DOHH2 (cell line): ENCODE data around the gene UBR3.
"Not testable (repeated sequence)": the region's sequence is repeated elsewhere in the genome, so short reads cannot be mapped to it uniquely, and the experiment has no call there.

Source experiments
- H3F3A ChIP-seq: fragments of 200-600 bp; sonication (generic), shearing (Covaris generic); 2 replicates; pipeline ENCODE4 v1.6.0; 2016; ENCODE audit warnings: antibody characterized with exemption, mild to moderate bottlenecking; ENCODE audit not compliant: control insufficient read depth, insufficient read depth
- H3K27ac ChIP-seq: fragments of 200-600 bp; sonication (generic); 2 replicates; pipeline ENCODE4 v1.5.1; 2014; ENCODE audit warnings: low read depth, mild to moderate bottlenecking, low read length, moderate library complexity
- H3K27me3 ChIP-seq: fragments of 200-600 bp; sonication (generic); 2 replicates; pipeline ENCODE4 v1.6.1; 2014; ENCODE audit warnings: mild to moderate bottlenecking, low read length, mixed read lengths; ENCODE audit not compliant: control insufficient read depth
- H3K36me3 ChIP-seq: fragments of 200-600 bp; sonication (generic); 2 replicates; pipeline ENCODE4 v1.6.1; 2014; ENCODE audit warnings: mild to moderate bottlenecking, low read length, moderate library complexity, mixed read lengths; ENCODE audit not compliant: control insufficient read depth
- H3K4me1 ChIP-seq: fragments of 200-600 bp; sonication (generic); 2 replicates; pipeline ENCODE4 v1.6.1; 2014; ENCODE audit warnings: mild to moderate bottlenecking, low read length, mixed read lengths; ENCODE audit not compliant: control insufficient read depth
- H3K4me2 ChIP-seq: fragments of 200-600 bp; sonication (generic); 2 replicates; pipeline ENCODE4 v1.6.0; 2014; ENCODE audit warnings: mild to moderate bottlenecking, low read length, moderate library complexity
- H3K4me3 ChIP-seq: fragments of 200-600 bp; sonication (generic); 2 replicates; pipeline ENCODE4 v1.5.1; 2014; ENCODE audit warnings: mild to moderate bottlenecking, low read length, mixed read lengths
- H3K79me2 ChIP-seq: fragments of 200-600 bp; sonication (generic); 2 replicates; pipeline ENCODE4 v1.6.1; 2014; ENCODE audit warnings: mild to moderate bottlenecking, low read length, mixed read lengths; ENCODE audit not compliant: control insufficient read depth
- H3K9me2 ChIP-seq: fragments of 200-600 bp; sonication (generic); replicated peaks from 2 replicates; pipeline ENCODE4 v1.6.1; 2014; ENCODE audit warnings: mild to moderate bottlenecking, low read length, mixed read lengths; ENCODE audit not compliant: control insufficient read depth
- H3K9me3 ChIP-seq: fragments of 200-600 bp; sonication (generic); 2 replicates; pipeline ENCODE4 v1.6.1; 2014; ENCODE audit warnings: antibody characterized with exemption, low read length, mixed read lengths; ENCODE audit not compliant: control insufficient read depth, insufficient read depth
- H4K20me1 ChIP-seq: fragments of 200-600 bp; sonication (generic); 2 replicates; pipeline ENCODE4 v1.6.0; 2014; ENCODE audit warnings: low read depth, mild to moderate bottlenecking, antibody characterized with exemption, low read length, moderate library complexity; ENCODE audit not compliant: control insufficient read depth, insufficient read depth
- EZH2phosphoT487 ChIP-seq: fragments of 200-600 bp; sonication (generic); IDR thresholded peaks from 2 replicates; pipeline ENCODE4 v1.6.1; 2017; ENCODE audit warnings: borderline replicate concordance, mild to moderate bottlenecking, antibody characterized with exemption, low read length, moderate library complexity, mixed read lengths
- TF ChIP-seq, protein P1 (sequence below): fragments of 200-600 bp; sonication (generic); IDR thresholded peaks from one replicate; pipeline ENCODE4 v1.5.1; 2014; ENCODE audit warnings: antibody characterized with exemption, mild to moderate bottlenecking, low read depth, low read length; ENCODE audit not compliant: poor library complexity, severe bottlenecking

The UBR3 gene

DNA sequence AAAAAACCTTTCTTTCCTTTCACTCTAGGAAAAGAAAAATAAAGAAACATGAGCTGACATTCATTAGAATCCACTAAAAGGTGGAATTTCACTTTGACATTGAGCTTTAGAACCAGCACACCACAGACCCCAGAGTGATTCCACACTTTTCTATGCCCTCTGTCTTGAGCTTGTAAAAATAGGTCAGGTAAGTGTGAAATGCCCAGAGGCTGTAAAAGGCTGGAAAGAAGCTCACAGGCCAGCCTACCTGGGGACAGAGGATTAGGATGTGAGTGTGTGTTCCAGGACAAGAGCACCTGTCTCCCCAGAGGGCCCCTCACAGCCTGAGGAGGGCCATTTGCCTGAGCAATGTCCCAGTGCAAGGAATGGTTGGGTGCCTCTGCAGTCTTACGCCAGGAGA, 294.4 kb downstream of the UBR3 start:
- Histone ChIP-seq H3K4me2 (no peak overlapping the region), H3K9me2 (no peaks in the 10 kb centered on the region)

DNA sequence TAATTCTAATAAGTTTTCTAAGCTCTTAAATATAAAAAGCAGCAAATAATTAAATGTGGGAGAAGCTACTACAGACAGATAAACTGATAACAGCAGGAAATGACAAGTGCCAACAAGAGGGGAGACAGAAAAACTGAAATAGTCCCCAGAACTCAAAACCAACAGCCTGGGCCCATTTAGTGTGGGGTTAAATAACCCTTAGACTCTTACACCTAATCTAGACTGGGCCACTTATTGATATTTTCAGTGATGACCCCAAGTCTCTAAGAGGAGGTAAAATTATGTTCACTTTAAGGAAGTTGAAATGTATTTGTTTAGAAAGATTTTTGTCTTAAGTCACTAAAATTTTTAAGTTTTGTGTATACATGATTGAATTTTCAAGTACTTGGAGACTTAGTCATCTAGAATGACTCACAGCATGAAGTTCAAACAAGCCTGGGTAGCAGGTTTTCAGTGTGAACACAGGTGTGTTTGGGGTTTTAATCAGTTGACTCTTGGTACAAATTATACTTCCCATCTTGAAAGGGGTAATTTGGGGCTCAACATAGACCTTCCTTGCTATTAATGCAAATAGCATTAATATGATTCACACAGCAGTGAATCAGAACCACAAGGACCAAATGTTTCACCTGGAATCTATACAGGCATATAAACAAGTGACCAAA, 295.8 kb downstream of the UBR3 start:
- Histone ChIP-seq H3K27me3 (no peaks in the 10 kb centered on the region), H4K20me1 (no peaks in the 10 kb centered on the region), H3K9me3 (0 out of 2 replicates have a peak, but pooled peaks cover 7% of the 10 kb centered on the region), H3K4me3 (no peak overlapping the region), H3K36me3 (peaks cover 9% of the 10 kb centered on the region), H3K79me2 (no peaks in the 10 kb centered on the region), H3K4me2 (no peak overlapping the region), H3F3A (no peaks in the 10 kb centered on the region), H3K27ac (no peak overlapping the region), H3K9me2 (no peaks in the 10 kb centered on the region), H3K4me1 (no peaks in the 10 kb centered on the region)
- no peak for TF ChIP-seq EZH2phosphoT487
- TF ChIP-seq, protein P1, sequence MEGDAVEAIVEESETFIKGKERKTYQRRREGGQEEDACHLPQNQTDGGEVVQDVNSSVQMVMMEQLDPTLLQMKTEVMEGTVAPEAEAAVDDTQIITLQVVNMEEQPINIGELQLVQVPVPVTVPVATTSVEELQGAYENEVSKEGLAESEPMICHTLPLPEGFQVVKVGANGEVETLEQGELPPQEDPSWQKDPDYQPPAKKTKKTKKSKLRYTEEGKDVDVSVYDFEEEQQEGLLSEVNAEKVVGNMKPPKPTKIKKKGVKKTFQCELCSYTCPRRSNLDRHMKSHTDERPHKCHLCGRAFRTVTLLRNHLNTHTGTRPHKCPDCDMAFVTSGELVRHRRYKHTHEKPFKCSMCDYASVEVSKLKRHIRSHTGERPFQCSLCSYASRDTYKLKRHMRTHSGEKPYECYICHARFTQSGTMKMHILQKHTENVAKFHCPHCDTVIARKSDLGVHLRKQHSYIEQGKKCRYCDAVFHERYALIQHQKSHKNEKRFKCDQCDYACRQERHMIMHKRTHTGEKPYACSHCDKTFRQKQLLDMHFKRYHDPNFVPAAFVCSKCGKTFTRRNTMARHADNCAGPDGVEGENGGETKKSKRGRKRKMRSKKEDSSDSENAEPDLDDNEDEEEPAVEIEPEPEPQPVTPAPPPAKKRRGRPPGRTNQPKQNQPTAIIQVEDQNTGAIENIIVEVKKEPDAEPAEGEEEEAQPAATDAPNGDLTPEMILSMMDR = no peak

More for the DNA sequence above, 294.4 kb downstream of the UBR3 start:
- Histone ChIP-seq H3K9me3 (0 out of 2 replicates have a peak, but pooled peaks cover 7% of the 10 kb centered on the region), H3K4me1 (no peaks in the 10 kb centered on the region), H3K79me2 (no peaks in the 10 kb centered on the region), H3F3A (no peaks in the 10 kb centered on the region), H3K4me3 (no peak overlapping the region), H4K20me1 (no peaks in the 10 kb centered on the region), H3K27me3 (no peaks in the 10 kb centered on the region), H3K36me3 (peaks cover 9% of the 10 kb centered on the region), H3K27ac (no peak overlapping the region)
- TF ChIP-seq EZH2phosphoT487 = no peak
- TF ChIP-seq, protein P1 = no peak

- TF ChIP-seq EZH2phosphoT487 = no peak
- TF ChIP-seq, protein P1 = no peak
- H3K9me2 ChIP-seq = no peaks in the 10 kb centered on the region
- no peaks in the 10 kb centered on the region for H3F3A ChIP-seq
- H3K27ac ChIP-seq = no peak overlapping the region
- no peak overlapping the region for H3K4me2 ChIP-seq
- H3K9me3 ChIP-seq = 0 out of 2 replicates have a peak, but pooled peaks cover 7% of the 10 kb centered on the region
- H4K20me1 ChIP-seq = no peaks in the 10 kb centered on the region
- H3K4me3 ChIP-seq = no peak overlapping the region
- no peaks in the 10 kb centered on the region for H3K4me1 ChIP-seq
- no peaks in the 10 kb centered on the region for H3K27me3 ChIP-seq
- no peaks in the 10 kb centered on the region for H3K79me2 ChIP-seq
- H3K36me3 ChIP-seq = peaks cover 9% of the 10 kb centered on the region
Observed at GRCh38 chr2:170123593-170123992, 296.3 kb downstream of the UBR3 start.

DNA sequence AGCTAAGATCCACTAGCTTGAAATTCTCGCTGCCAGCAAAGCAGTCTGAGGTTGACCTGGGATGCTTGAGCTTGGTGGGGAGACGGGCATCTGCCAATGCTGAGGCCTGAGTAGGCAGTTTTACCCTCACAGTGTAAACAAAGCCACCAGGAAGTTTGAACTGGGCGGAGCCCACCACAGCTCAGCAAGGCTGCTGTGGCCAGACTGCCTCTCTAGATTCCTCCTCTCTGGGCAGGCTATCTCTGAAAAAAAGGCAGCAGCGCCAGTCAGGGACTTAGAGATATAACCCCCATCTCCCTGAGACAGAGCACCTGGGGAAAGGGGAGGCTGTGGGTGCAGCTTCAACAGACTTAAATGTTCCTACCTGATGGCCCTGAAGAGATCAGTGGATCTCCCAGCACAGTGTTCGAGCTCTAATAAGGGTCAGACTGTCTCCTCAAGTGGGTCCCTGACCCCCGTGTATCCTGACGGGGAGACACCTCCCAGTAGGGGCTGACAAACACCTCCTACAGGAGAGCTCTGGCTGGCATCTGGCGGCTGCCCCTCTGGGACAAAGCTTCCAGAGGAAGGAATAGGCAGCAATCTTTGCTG, 299.0 kb downstream of the UBR3 start:
- H3K4me3 ChIP-seq, H3K4me1 ChIP-seq, H3K9me2 ChIP-seq, H3K27me3 ChIP-seq, H3K79me2 ChIP-seq, H3K36me3 ChIP-seq, H4K20me1 ChIP-seq, H3K9me3 ChIP-seq, H3K4me2 ChIP-seq, H3F3A ChIP-seq, H3K27ac ChIP-seq: not testable (repeated sequence)
